NCI-H748 (cell line): ENCODE results near the gene TOLLIP.
"Not testable (repeated sequence)": the region's sequence is repeated elsewhere in the genome, so short reads cannot be mapped to it uniquely, and the experiment has no call there.

Source experiments
- DNase-seq: peaks from one replicate; lab custom pipeline; 2025; ENCODE audit not compliant: unreplicated experiment; lab: John Stamatoyannopoulos, UW

TOLLIP gene

GRCh38 chr11:1267441-1268100 is 41.9 kb downstream of the TOLLIP start:
- DNase-seq = no peak

GRCh38 chr11:1266976-1267375 is 42.5 kb downstream of the TOLLIP start:
- DNase-seq = not testable (repeated sequence)

DNA sequence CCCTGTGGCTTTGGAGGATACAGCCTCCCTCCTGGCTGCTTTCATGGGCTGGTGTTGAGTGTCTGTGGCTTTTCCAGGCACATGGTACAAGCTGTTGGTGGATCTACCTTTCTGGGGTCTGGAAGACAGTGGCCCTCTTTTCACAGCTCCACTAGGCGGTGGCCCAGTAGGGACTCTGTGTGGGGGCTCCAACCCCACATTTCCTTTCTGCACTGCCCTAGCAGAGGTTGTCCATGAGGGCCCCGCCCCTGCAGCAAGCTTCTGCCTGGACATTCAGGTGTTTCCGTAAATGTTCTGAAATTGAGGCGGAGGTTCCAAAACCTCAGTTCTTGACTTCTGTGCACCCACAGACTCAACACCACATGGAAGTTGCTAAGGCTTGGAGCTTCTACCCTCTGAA is 44.0 kb downstream of the TOLLIP start:
- not testable (repeated sequence) for DNase-seq

GRCh38 chr11:1264444-1264843 is 45.0 kb downstream of the TOLLIP start:
- peak; percentile 38 for DNase-seq

DNA sequence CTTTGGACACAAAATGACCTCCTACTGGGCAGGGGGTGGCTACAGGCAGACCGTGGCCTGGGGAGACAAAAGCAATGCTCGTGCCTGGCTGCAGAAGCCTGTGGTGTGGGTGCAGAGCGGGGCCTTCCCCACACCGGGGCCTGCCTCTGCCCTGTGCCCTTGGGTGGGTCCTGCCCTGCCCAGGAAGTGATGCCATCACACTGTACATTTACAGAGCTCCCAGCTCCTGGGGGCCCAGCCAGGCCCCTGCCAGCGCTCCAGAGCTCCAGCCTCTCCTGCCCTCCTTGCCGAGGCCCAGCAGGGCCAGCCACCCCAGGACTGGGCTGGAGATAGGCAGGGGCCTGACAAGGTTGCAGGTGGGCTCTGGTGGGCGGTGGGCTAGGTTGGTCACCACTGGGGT is 46.4 kb downstream of the TOLLIP start:
- DNase-seq = no peak

- DNase-seq = peak; percentile 87
These were observed 47.0 kb downstream of the TOLLIP start for GRCh38 chr11:1262172-1263006.

DNA sequence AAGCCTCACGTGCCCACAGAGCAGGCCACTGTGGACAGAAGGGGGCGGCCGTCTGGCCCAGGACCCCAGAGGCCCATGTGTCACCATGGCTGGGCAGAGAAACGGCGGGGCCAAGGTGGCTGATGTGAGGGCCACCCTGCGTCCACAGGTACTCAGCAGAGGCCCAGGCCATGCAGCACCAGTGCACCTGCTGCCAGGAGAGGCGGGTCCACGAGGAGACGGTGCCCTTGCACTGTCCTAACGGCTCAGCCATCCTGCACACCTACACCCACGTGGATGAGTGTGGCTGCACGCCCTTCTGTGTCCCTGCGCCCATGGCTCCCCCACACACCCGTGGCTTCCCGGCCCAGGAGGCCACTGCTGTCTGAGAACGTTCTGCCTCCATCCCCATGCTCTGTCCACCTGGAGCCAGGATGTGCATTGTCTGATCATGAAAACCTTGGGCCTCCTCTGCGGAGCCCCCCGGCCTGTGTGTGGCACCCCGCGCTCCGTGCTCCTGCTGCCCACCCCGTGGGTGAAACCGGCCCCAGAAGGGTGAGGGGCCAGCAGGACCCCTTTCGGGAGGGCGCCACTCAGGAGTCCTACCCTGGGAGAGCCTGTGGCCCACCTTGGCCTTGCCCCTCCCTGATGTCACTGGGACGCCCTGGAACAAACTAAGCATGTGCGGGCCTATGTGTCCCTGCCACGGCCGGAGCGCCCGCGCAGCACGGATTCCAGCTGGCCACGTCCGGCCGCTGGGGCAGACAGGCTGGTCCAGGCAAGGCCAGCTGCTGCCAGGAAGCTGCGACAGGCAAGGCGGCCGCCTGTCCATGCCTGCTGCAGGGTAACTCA is 48.0 kb downstream of the TOLLIP start:
- DNase-seq = no peak

GRCh38 chr11:1260620-1261019 is 48.8 kb downstream of the TOLLIP start:
- DNase-seq = no peak

GRCh38 chr11:1260023-1260501 is 49.4 kb downstream of the TOLLIP start:
- peak; percentile 20 for DNase-seq

DNA sequence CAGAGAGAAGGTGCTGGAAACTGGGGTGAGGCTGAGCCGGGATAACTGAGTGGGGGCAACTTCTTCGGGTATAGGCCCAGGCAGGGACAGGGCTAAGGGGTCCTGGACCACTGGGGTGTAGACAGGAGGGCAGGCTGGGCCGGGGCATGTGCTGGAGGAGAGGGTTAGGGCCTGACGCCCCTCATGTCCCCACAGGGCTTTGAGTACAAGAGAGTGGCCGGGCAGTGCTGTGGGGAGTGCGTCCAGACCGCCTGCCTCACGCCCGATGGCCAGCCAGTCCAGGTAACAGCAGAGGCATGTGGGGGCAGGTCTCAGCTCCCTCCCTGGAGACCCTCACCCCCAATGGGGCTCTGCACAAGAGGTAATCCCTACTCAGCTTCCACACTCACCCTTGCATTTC is 49.9 kb downstream of the TOLLIP start:
- DNase-seq = no peak

DNA sequence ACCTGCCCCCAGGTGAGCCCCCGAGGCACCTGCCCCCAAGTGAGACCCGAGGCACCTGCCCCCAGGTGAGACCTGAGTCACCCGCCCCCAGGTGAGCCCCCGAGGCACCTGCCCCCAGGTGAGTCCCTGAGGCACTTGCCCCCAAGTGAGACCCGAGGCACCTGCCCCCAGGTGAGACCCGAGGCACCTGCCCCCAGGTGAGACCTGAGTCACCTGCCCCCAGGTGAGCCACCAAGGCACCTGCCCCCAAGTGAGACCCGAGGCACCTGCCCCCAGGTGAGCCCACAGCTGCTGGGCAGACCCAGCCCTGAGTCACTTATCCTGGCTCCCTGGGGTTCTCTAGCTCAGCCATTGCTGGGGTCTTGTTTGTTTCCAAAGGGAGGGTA is 50.4 kb downstream of the TOLLIP start:
- DNase-seq = no peak

GRCh38 chr11:1258401-1259075 is 50.9 kb downstream of the TOLLIP start:
- DNase-seq = no peak

DNA sequence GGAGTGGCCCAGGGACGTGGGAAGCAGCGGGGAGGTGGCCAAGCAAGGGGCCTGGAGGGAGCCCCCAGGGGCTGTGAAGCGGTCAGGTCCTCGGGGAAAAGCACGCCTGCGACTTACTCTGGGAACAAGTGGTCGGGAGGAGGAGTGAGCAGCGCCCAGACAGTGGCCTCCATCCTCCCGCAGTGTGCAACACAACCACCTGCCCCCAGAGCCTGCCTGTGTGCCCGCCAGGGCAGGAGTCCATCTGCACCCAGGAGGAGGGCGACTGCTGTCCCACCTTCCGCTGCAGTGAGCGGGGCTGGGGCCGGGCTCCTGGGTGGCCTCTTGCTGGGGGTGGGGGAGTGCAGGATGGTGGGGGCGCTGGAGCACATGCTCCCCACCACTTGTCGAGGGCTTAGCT is 51.5 kb downstream of the TOLLIP start:
- no peak for DNase-seq

DNA sequence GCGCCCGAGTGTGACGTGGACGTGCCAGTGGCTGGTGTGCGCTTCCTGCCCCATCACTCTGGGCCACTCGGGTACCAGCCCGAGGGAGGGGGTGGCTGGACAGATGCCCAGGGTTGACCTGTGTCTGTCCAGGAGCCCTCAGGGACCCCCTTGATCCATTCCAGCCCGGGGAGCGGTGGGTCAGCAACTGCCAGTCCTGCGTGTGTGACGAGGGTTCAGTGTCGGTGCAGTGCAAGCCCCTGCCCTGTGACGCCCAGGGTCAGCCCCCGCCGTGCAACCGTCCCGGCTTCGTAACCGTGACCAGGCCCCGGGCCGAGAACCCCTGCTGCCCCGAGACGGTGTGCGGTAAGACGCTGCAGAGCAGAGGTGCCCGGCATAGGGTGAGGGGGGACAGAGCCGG is 52.1 kb downstream of the TOLLIP start:
- DNase-seq = no peak

- DNase-seq = no peak
These were observed 53.0 kb downstream of the TOLLIP start for GRCh38 chr11:1256257-1257045.

DNA sequence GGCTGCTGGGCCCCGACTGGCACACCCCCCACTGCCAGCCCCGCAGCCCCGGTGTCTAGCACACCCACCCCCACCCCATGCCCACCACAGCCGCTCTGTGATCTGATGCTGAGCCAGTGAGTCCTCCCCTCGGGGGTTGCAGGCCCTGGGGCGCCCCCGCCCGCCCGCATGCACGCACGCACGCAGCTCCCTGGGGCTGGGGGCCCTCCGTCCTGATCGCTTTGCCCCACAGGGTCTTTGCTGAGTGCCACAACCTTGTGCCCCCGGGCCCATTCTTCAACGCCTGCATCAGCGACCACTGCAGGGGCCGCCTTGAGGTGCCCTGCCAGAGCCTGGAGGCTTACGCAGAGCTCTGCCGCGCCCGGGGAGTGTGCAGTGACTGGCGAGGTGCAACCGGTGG is 54.3 kb downstream of the TOLLIP start:
- no peak for DNase-seq

GRCh38 chr11:1254733-1255132 is 54.7 kb downstream of the TOLLIP start:
- DNase-seq = no peak

- DNase-seq = no peak
These were observed 55.3 kb downstream of the TOLLIP start for GRCh38 chr11:1254086-1254648.

DNA sequence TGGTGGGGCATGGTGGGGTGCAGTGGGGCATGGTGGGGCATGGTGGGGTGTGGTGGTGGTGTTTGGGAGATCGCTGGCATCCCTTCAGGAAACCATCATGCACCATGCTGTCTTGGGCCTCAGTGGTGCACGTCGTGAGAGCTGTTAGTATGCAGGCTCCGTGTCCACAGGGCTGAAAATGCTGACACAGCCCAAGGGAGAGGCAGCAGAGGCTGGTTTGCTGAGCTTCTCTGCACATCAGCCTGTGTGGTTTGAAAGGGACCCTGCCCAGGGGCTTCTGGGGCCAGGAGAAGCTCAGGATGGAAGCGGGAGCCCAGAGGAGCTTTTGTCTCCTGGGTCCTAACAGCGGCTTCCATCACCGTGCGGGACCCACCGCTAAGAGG is 56.3 kb downstream of the TOLLIP start:
- DNase-seq = no peak
